Heart right ventricle (tissue), 16 donors: Measurements from ENCODE around the gene TPGS2. TPM values are rescaled to one million over a fixed set of nuclear protein-coding genes. Genes with fewer than 3 reads are reported as not detected.
A peak's percentile ranks its signal among the peaks of the same experiment; 100 is the strongest.

Experiments used
- ATAC-seq, 8 donors: fragments of 200-7000 bp; cut with Tn5 transposase; one replicate each; pipeline ENCODE4 v1.9.1; 2020; ENCODE audit warnings: mild to moderate bottlenecking in 8 of 8, moderate library complexity in 8 of 8, moderate number of reproducible peaks in 1 of 8
- DNase-seq, 2 donors: peaks; one replicate each; pipeline ENCODE4 v3.0.0-alpha.2; 2020
- H3K27ac ChIP-seq, 10 donors: fragments of 200-600 bp; sonication (generic) in 2 of 10; one replicate each; pipeline versions ENCODE4 v1.5.0 to v1.8.0; 2020 to 2022; ENCODE audit warnings: mild to moderate bottlenecking in 3 of 10
- H3K27me3 ChIP-seq, 7 donors: fragments of 200-600 bp; one replicate each; pipeline ENCODE4 v1.8.0; 2021 to 2022; ENCODE audit warnings: mild to moderate bottlenecking in 2 of 7
- H3K36me3 ChIP-seq, 9 donors: fragments of 200-600 bp; sonication (generic) in 1 of 9; one replicate each; pipeline versions ENCODE4 v1.5.0 to v1.8.0; 2020 to 2022; ENCODE audit warnings: mild to moderate bottlenecking in 2 of 9
- H3K4me1 ChIP-seq, 9 donors: fragments of 200-600 bp; sonication (generic) in 1 of 9; one replicate each; pipeline versions ENCODE4 v1.5.0 to v1.8.0; 2020 to 2022; ENCODE audit warnings: mild to moderate bottlenecking in 4 of 9
- H3K4me3 ChIP-seq, 10 donors: fragments of 200-600 bp; sonication (generic) in 2 of 10; one replicate each; pipeline versions ENCODE4 v1.5.0 to v1.8.0; 2020 to 2022; ENCODE audit warnings: mild to moderate bottlenecking in 7 of 10, moderate library complexity in 2 of 10
- H3K9me3 ChIP-seq, 11 donors: fragments of 200-600 bp in 10 of 11; sonication (generic) in 2 of 11; one replicate each; pipeline versions ENCODE4 v1.5.0 to v1.8.0; 2013 to 2022; ENCODE audit warnings: mild to moderate bottlenecking in 2 of 11, control low read depth in 1 of 11, moderate library complexity in 1 of 11
- CTCF ChIP-seq, 9 donors: fragments of 200-600 bp; sonication (generic) in 2 of 9; IDR thresholded peaks; one replicate each; pipeline versions ENCODE4 v1.5.0 to v1.8.0; 2021 to 2022; ENCODE audit warnings: antibody characterized with exemption in 9 of 9, mild to moderate bottlenecking in 5 of 9, moderate library complexity in 1 of 9
- WGBS, 2 donors: extraction: QIAGEN DNeasy Blood & Tissue Kit; methylation state at CpG; one replicate each; pipeline ENCODE4 v1.1.7; 2013; ENCODE audit warnings: inconsistent platforms in 1 of 2; 5-methylcytosine and 5-hydroxymethylcytosine counted together
- intact Hi-C, 10 donors: fragments of 100-400 bp; cut with DNase I; formaldehyde crosslinking; loops; one replicate each; pipeline versions ENCODE4 v1.11.1 to v1.14.2; 2022
- polyA plus RNA-seq, 2 donors: library from polyadenylated mRNA; stranded (reverse); fragments of 200-250 nt; gene quantifications; one replicate each; pipeline ENCODE4 v1.2.3, GENCODE V29; 2013
- total RNA-seq, 10 donors: library from RNA; stranded (reverse); fragmentation: NEBNext Ultra II Directional in 3 of 10; extraction: Animal tissue kit (Norgen Biotek cat#: 25700) in 3 of 10; gene quantifications; one replicate each; pipeline versions ENCODE4 v1.2.1 to v1.2.4, GENCODE V29; 2021 to 2023
- donor health status: Arrhythmogenic right ventricular cardiomyopathy.
- donor health status: ischemic (EF 13 %, LVEDD 7.1; RV severe dilation, severe dysfunction).
- donor health status: healthy with polysubstance abuse.
- donor health status: DM: no; HTN: yes; CAD: no.
- donor health status: DM: no; HTN: no; CAD: no.
- donor health status: ischemic (EF 25% LVEDD 6.9; RV normal size, moderate dysfunction).
- donor health status: ischemic (EF 25% LVEDD 5.7; RV mildly dilated, moderate dysfunction).
- donor health status: healthy.
- donor health status: DM: yes; HTN: yes; CAD: no.
- donor health status: Ischemic cardiomyopathy.
- donor health status: ischemic (EF 35%, LVEDD 5.7; RV mildly dilated, moderate dysfunction).
- donor health status: nonischemic (EF 11% LVEDD 7.7; RV severe dilation, severe dysfunction).
- donor health status: DM: yes; HTN: yes; CAD: no.
- donor health status: PGD.
- donor health status: ischemic (EF 29% LVEDD 5.4; RV normal size, mild dysfunction).
- donor health status: nonischemic (EF 23%, LVEDD 6.1; RV moderate dilation, normal function).

TPGS2 gene
- total and polyA plus RNA-seq, 12 donors, result 12.4 to 41.2 (median 27.6) TPM

- TF ChIP-seq CTCF (IDR thresholded peaks at IDR 0.05), result no peak
- ATAC-seq, result no peak
- no peaks in the 10 kb centered on the region for H3K9me3 ChIP-seq
- intact Hi-C loops, result no loop called here
- H3K4me3 ChIP-seq, result no peak overlapping the region
- H3K4me1 ChIP-seq, result peaks cover 0 to 3% (median 0%) of the 10 kb centered on the region in 9 donors
- no peaks in the 10 kb centered on the region for H3K27me3 ChIP-seq
- H3K36me3 ChIP-seq, result peaks cover 0 to 91% (median 17%) of the 10 kb centered on the region in 9 donors
- DNase-seq, result no peak
- WGBS, 2 donors, result 96 to 98% methylated on average over 4 of the region's 4 CpGs
- no peak overlapping the region for H3K27ac ChIP-seq
These were observed 36.0 kb downstream of the TPGS2 start for GRCh38 chr18:36792634-36793283.

- peaks cover 0 to 52% (median 10%) of the 10 kb centered on the region in 9 donors for H3K36me3 ChIP-seq
- TF ChIP-seq CTCF (IDR thresholded peaks at IDR 0.05), result no peak
- peaks cover 0 to 26% (median 14%) of the 10 kb centered on the region in 9 donors for H3K4me1 ChIP-seq
- peak overlapping the region in 7 of 10 donors; percentile 9 to 68 (median 53) for H3K27ac ChIP-seq
- intact Hi-C loops, result no loop called here
- DNase-seq (peak; percentile 26 to 67), ATAC-seq (peak; percentile 59 to 94 (median 82))
- H3K4me3 ChIP-seq, result no peak overlapping the region
- H3K9me3 ChIP-seq, result no peaks in the 10 kb centered on the region
- H3K27me3 ChIP-seq, result no peaks in the 10 kb centered on the region
- 35 to 45% methylated on average over 4 of the region's 4 CpGs for WGBS, 2 donors
These were observed 42.1 kb downstream of the TPGS2 start for GRCh38 chr18:36786686-36787085.

- Histone ChIP-seq H3K4me3 (no peak overlapping the region), H3K36me3 (peaks cover 0 to 47% (median 13%) of the 10 kb centered on the region in 9 donors), H3K9me3 (no peaks in the 10 kb centered on the region), H3K4me1 (peaks cover 0 to 26% (median 14%) of the 10 kb centered on the region in 9 donors), H3K27ac (no peak overlapping the region), H3K27me3 (no peaks in the 10 kb centered on the region)
- ATAC-seq (no peak), DNase-seq (no peak)
- intact Hi-C loops, result no loop called here
- no peak for TF ChIP-seq CTCF (IDR thresholded peaks at IDR 0.05)
- 81 to 90% methylated on average over 5 of the region's 5 CpGs for WGBS, 2 donors
These were observed 45.0 kb downstream of the TPGS2 start for GRCh38 chr18:36783792-36784191.

- Histone ChIP-seq H3K27ac (peak overlapping the region in 1 of 10 donors; percentile 1), H3K9me3 (no peaks in the 10 kb centered on the region), H3K27me3 (no peaks in the 10 kb centered on the region), H3K4me1 (peaks cover 0 to 28% (median 16%) of the 10 kb centered on the region in 9 donors), H3K36me3 (peaks cover 0 to 40% (median 13%) of the 10 kb centered on the region in 9 donors), H3K4me3 (no peak overlapping the region)
- intact Hi-C loops, result no loop called here
- ATAC-seq (no peak), DNase-seq (no peak)
- no peak for TF ChIP-seq CTCF (IDR thresholded peaks at IDR 0.05)
- 76 to 78% methylated on average over 9 of the region's 9 CpGs for WGBS, 2 donors
These were observed 46.1 kb downstream of the TPGS2 start for GRCh38 chr18:36782710-36783109.
